Esophagus squamous epithelium (tissue), 4 donors: Measurements from ENCODE around the gene NKAPL.

Experiments used
- POLR2A ChIP-seq, 4 donors: fragments of 450-650 bp; IDR thresholded peaks; one replicate each; pipeline ENCODE4 v1.6.1; 2017; ENCODE audit warnings: antibody characterized with exemption in 4 of 4, mild to moderate bottlenecking in 4 of 4, moderate library complexity in 3 of 4
- TF ChIP-seq, protein P1 (sequence below), 6 experiments: fragments of 450-650 bp in 4 of 6; fragments of 200-600 bp in 2 of 6; sonication (generic) in 2 of 6; IDR thresholded peaks; one replicate each; pipeline ENCODE4 v1.5.1; 2016 to 2019; ENCODE audit warnings: antibody characterized with exemption in 6 of 6, mild to moderate bottlenecking in 4 of 6, moderate library complexity in 4 of 6

GRCh38 chr6:28215425-28215824, 43.7 kb upstream of the NKAPL start:
- TF ChIP-seq, protein P1, sequence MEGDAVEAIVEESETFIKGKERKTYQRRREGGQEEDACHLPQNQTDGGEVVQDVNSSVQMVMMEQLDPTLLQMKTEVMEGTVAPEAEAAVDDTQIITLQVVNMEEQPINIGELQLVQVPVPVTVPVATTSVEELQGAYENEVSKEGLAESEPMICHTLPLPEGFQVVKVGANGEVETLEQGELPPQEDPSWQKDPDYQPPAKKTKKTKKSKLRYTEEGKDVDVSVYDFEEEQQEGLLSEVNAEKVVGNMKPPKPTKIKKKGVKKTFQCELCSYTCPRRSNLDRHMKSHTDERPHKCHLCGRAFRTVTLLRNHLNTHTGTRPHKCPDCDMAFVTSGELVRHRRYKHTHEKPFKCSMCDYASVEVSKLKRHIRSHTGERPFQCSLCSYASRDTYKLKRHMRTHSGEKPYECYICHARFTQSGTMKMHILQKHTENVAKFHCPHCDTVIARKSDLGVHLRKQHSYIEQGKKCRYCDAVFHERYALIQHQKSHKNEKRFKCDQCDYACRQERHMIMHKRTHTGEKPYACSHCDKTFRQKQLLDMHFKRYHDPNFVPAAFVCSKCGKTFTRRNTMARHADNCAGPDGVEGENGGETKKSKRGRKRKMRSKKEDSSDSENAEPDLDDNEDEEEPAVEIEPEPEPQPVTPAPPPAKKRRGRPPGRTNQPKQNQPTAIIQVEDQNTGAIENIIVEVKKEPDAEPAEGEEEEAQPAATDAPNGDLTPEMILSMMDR (IDR thresholded peaks at IDR 0.05): no peak
- no peak for TF ChIP-seq POLR2A (IDR thresholded peaks at IDR 0.05)
